Neutrophil (primary cell): Measurements from ENCODE around the gene MRPL43.

Experiments used
- H3K27ac ChIP-seq: fragments of 200-600 bp; sonication (generic); 2 replicates; pipeline ENCODE4 v1.5.1; 2016; ENCODE audit warnings: mild to moderate bottlenecking, moderate library complexity
- H3K27me3 ChIP-seq: fragments of 200-600 bp; sonication (generic); 2 replicates; pipeline ENCODE4 v1.6.0; 2016; ENCODE audit warnings: mild to moderate bottlenecking
- H3K36me3 ChIP-seq: fragments of 200-600 bp; sonication (generic); 2 replicates; pipeline ENCODE4 v1.5.1; 2017
- H3K4me1 ChIP-seq, 2 experiments: fragments of 200-600 bp in 1 of 2; sonication (generic) in 1 of 2; 1 replicate in 1 of 2; 2 replicates in 1 of 2; pipeline versions ENCODE4 v1.5.1 to v1.6.1; 2013 to 2016; ENCODE audit warnings: low read depth in 1 of 2, low read length in 1 of 2, mild to moderate bottlenecking in 1 of 2, moderate library complexity in 1 of 2; ENCODE audit not compliant: control insufficient read depth in 1 of 2, insufficient read depth in 1 of 2
- H3K4me3 ChIP-seq, 2 experiments: fragments of 200-600 bp in 1 of 2; sonication (generic) in 1 of 2; 1 replicate in 1 of 2; 2 replicates in 1 of 2; pipeline ENCODE4 v1.5.1; 2013 to 2016; ENCODE audit warnings: low read depth in 1 of 2, low read length in 1 of 2, mild to moderate bottlenecking in 1 of 2, moderate library complexity in 1 of 2
- H3K9me3 ChIP-seq: fragments of 200-600 bp; sonication (generic); 2 replicates; pipeline ENCODE4 v1.5.1; 2016
- CTCF ChIP-seq: fragments of 200-600 bp; sonication (generic); IDR thresholded peaks from 2 replicates; pipeline ENCODE4 v1.5.1; 2016; ENCODE audit warnings: antibody characterized with exemption

The MRPL43 gene

GRCh38 chr10:100972115-100972903 is 15.0 kb downstream of the MRPL43 start:
- Histone ChIP-seq H3K4me3 (no peak overlapping the region), H3K27me3 (peaks cover 40% of the 10 kb centered on the region), H3K9me3 (no peaks in the 10 kb centered on the region), H3K4me1 (peaks cover 5 to 13% of the 10 kb centered on the region in 2 experiments), H3K36me3 (no peaks in the 10 kb centered on the region), H3K27ac (no peak overlapping the region)
- no peak for TF ChIP-seq CTCF

GRCh38 chr10:100970914-100971811 is 16.1 kb downstream of the MRPL43 start:
- H3K9me3 ChIP-seq, result no peaks in the 10 kb centered on the region
- H3K4me1 ChIP-seq, result peaks cover 5 to 13% of the 10 kb centered on the region in 2 experiments
- TF ChIP-seq CTCF, result no peak

GRCh38 chr10:100970076-100970913 is 17.0 kb downstream of the MRPL43 start:
- Histone ChIP-seq H3K9me3 (no peaks in the 10 kb centered on the region), H3K27me3 (peaks cover 40% of the 10 kb centered on the region), H3K4me3 (peak overlapping the region in 1 of 2 experiments; percentile 49), H3K27ac (no peak overlapping the region), H3K4me1 (peaks cover 5 to 13% of the 10 kb centered on the region in 2 experiments), H3K36me3 (peaks cover 13% of the 10 kb centered on the region)
- TF ChIP-seq CTCF, result no peak

More at GRCh38 chr10:100970914-100971811, 16.1 kb downstream of the MRPL43 start:
- H3K27me3 ChIP-seq, result peaks cover 40% of the 10 kb centered on the region
- H3K4me3 ChIP-seq, result no peak overlapping the region
- H3K36me3 ChIP-seq, result peaks cover 6% of the 10 kb centered on the region
- H3K27ac ChIP-seq, result no peak overlapping the region

- Histone ChIP-seq H3K27ac (no peak within 1 kb of the TSS), H3K36me3 (peaks cover 17% of the 10 kb centered on the region), H3K4me1 (peaks cover 5 to 13% of the 10 kb centered on the region in 2 experiments), H3K4me3 (peak within 1 kb of the TSS; percentile 34 to 49), H3K27me3 (peaks cover 40% of the 10 kb centered on the region), H3K9me3 (no peaks in the 10 kb centered on the region)
- no peak for TF ChIP-seq CTCF
These were observed 17.9 kb downstream of the MRPL43 start, which contains the start of gene SEMA4G for GRCh38 chr10:100969187-100970075. Gene SEMA4G (plus strand): TSS chr10:100969504. CDS start chr10:100972913, 3,409 bp downstream.
